Measurements from ENCODE around the gene POLE.

Gene POLE

DNA sequence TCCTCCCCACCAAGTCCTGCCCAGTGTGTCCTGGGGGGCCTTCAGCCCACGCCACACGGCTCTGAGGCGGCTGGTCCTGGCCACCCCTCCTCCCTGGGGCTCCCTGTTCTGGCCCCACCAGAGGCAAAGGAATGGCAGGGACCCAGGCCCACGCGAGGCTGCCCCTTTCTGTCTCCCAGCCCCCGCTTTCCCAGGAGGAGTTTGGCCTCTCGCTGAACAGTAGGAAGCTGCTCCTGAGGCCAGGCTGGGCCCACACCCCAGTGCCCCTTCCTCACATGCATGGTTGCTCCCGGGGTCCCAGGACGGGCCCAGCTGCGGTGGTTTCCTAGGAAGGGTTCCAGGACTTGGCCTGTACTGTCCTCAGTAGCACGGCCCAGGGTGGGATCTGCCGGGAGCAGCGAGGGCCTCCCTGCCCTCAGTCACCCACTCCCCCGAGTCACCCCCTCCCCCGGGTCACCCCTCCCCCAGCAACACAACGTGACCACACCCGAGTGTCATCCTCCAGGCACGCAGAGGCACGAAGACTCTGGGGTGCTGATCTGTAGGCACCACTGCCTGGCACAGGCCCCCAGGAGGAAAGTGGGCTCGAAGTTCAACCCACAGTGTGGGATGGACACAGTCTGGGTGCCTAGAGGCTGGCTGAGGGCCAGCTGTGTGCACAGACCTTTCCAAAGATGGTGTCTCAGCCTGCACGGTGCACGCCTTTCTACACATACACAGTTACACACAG lies 109.8 kb downstream of the POLE start:
- DNase-seq (ENCODE audit: low spot score), result no peak

GRCh38 chr12:132576701-132577100 lies 110.4 kb downstream of the POLE start:
- DNase-seq (ENCODE audit: low spot score), result no peak

GRCh38 chr12:132575661-132576060 lies 111.5 kb downstream of the POLE start:
- DNase-seq (ENCODE audit: low spot score), result no peak

- no peak for DNase-seq (ENCODE audit: low spot score)
Measured at GRCh38 chr12:132574271-132574996, 112.7 kb downstream of the POLE start.

Measured in AG20443 (cell line).